Effector memory CD4-positive, alpha-beta T cell (primary cell): ENCODE measurements around the gene IFT52.
A peak's percentile ranks its signal among the peaks of the same experiment; 100 is the strongest.

ENCODE experiments used
- DNase-seq, 3 donors: peaks; one replicate each; pipeline ENCODE4 v3.0.0-alpha.2; 2020
- H3K27ac ChIP-seq: 2 replicates; pipeline ENCODE4 v1.7.0; 2013; ENCODE audit warnings: mild to moderate bottlenecking, low read length, moderate library complexity; ENCODE audit not compliant: insufficient read depth, poor library complexity, severe bottlenecking
- H3K27me3 ChIP-seq: replicated peaks from 2 replicates; pipeline ENCODE4 v1.7.0; 2013; ENCODE audit warnings: mild to moderate bottlenecking, low read length; ENCODE audit not compliant: insufficient read depth, control insufficient read depth, poor library complexity, severe bottlenecking
- H3K36me3 ChIP-seq: 2 replicates; pipeline ENCODE4 v1.7.0; 2013; ENCODE audit warnings: mild to moderate bottlenecking, low read length, moderate library complexity; ENCODE audit not compliant: control insufficient read depth, insufficient read depth
- H3K4me1 ChIP-seq: 2 replicates; pipeline ENCODE4 v1.7.0; 2013; ENCODE audit warnings: low read length, mild to moderate bottlenecking; ENCODE audit not compliant: control insufficient read depth, insufficient read depth, poor library complexity, severe bottlenecking
- H3K4me3 ChIP-seq: 2 replicates; pipeline ENCODE4 v1.7.0; 2013; ENCODE audit warnings: low read length, low read depth, mild to moderate bottlenecking; ENCODE audit not compliant: insufficient read depth, poor library complexity, severe bottlenecking
- H3K9me3 ChIP-seq: 2 replicates; pipeline ENCODE4 v1.7.0; 2013; ENCODE audit warnings: mild to moderate bottlenecking, low read length, moderate library complexity; ENCODE audit not compliant: control insufficient read depth

The IFT52 gene

GRCh38 chr20:43665466-43666176 is 74.9 kb downstream of the IFT52 start:
- Histone ChIP-seq H3K4me3 (no peak overlapping the region), H3K4me1 (peaks cover 11% of the 10 kb centered on the region)

GRCh38 chr20:43666376-43667328 is 75.9 kb downstream of the IFT52 start, which contains the start of gene MYBL2:
Gene MYBL2, plus strand, starts transcription at chr20:43667114. Its CDS starts 170 bp downstream, at chr20:43667284.
- Histone ChIP-seq H3K27me3 (no peaks in the 10 kb centered on the region), H3K4me3 (peak within 1 kb of the TSS; percentile 49), H3K36me3 (no peaks in the 10 kb centered on the region), H3K27ac (no peak within 1 kb of the TSS), H3K4me1 (peaks cover 11% of the 10 kb centered on the region), H3K9me3 (no peaks in the 10 kb centered on the region)
- peak; percentile 42 to 61 (median 57) for DNase-seq

More at GRCh38 chr20:43665466-43666176, 74.9 kb downstream of the IFT52 start:
- no peak for DNase-seq
- Histone ChIP-seq H3K27me3 (no peaks in the 10 kb centered on the region), H3K27ac (no peak overlapping the region), H3K36me3 (no peaks in the 10 kb centered on the region), H3K9me3 (no peaks in the 10 kb centered on the region)

GRCh38 chr20:43667341-43668132 is 76.8 kb downstream of the IFT52 start:
- Histone ChIP-seq H3K4me3 (peak overlapping the region; percentile 7), H3K9me3 (no peaks in the 10 kb centered on the region), H3K27me3 (no peaks in the 10 kb centered on the region), H3K36me3 (no peaks in the 10 kb centered on the region), H3K4me1 (peaks cover 11% of the 10 kb centered on the region), H3K27ac (no peak overlapping the region)
- no peak for DNase-seq

GRCh38 chr20:43669332-43669731 is 78.6 kb downstream of the IFT52 start:
- DNase-seq = no peak
- no peak overlapping the region for H3K27ac ChIP-seq
- peaks cover 11% of the 10 kb centered on the region for H3K4me1 ChIP-seq

GRCh38 chr20:43670423-43670822 is 79.7 kb downstream of the IFT52 start:
- Histone ChIP-seq H3K27me3 (no peaks in the 10 kb centered on the region), H3K27ac (no peak overlapping the region), H3K4me3 (no peak overlapping the region), H3K9me3 (no peaks in the 10 kb centered on the region), H3K36me3 (no peaks in the 10 kb centered on the region), H3K4me1 (peaks cover 11% of the 10 kb centered on the region)
- DNase-seq = no peak

More at GRCh38 chr20:43669332-43669731, 78.6 kb downstream of the IFT52 start:
- H3K27me3 ChIP-seq = no peaks in the 10 kb centered on the region
- no peaks in the 10 kb centered on the region for H3K36me3 ChIP-seq
- H3K4me3 ChIP-seq = no peak overlapping the region
- H3K9me3 ChIP-seq = no peaks in the 10 kb centered on the region

GRCh38 chr20:43676368-43676767 is 85.6 kb downstream of the IFT52 start:
- H3K27ac ChIP-seq = no peak overlapping the region
- no peaks in the 10 kb centered on the region for H3K36me3 ChIP-seq
- no peaks in the 10 kb centered on the region for H3K27me3 ChIP-seq
- no peak for DNase-seq
- H3K9me3 ChIP-seq = no peaks in the 10 kb centered on the region
- H3K4me1 ChIP-seq = no peaks in the 10 kb centered on the region
- H3K4me3 ChIP-seq = no peak overlapping the region

- no peaks in the 10 kb centered on the region for H3K4me1 ChIP-seq
- H3K27ac ChIP-seq = no peak overlapping the region
- H3K9me3 ChIP-seq = no peaks in the 10 kb centered on the region
- no peaks in the 10 kb centered on the region for H3K36me3 ChIP-seq
- H3K27me3 ChIP-seq = no peaks in the 10 kb centered on the region
- no peak overlapping the region for H3K4me3 ChIP-seq
- DNase-seq = no peak
These were observed 90.2 kb downstream of the IFT52 start for GRCh38 chr20:43680981-43681380.

GRCh38 chr20:43681468-43681942 is 90.8 kb downstream of the IFT52 start:
- no peak overlapping the region for H3K4me3 ChIP-seq
- no peak for DNase-seq

GRCh38 chr20:43681991-43682410 is 91.3 kb downstream of the IFT52 start:
- H3K27ac ChIP-seq = no peak overlapping the region
- no peak for DNase-seq

More at GRCh38 chr20:43681468-43681942, 90.8 kb downstream of the IFT52 start:
- Histone ChIP-seq H3K9me3 (no peaks in the 10 kb centered on the region), H3K4me1 (no peaks in the 10 kb centered on the region), H3K36me3 (no peaks in the 10 kb centered on the region), H3K27ac (no peak overlapping the region), H3K27me3 (no peaks in the 10 kb centered on the region)

More at GRCh38 chr20:43681991-43682410, 91.3 kb downstream of the IFT52 start:
- H3K27me3 ChIP-seq = no peaks in the 10 kb centered on the region
- H3K9me3 ChIP-seq = no peaks in the 10 kb centered on the region
- H3K36me3 ChIP-seq = no peaks in the 10 kb centered on the region
- H3K4me1 ChIP-seq = no peaks in the 10 kb centered on the region
- H3K4me3 ChIP-seq = no peak overlapping the region
